NCI-H2196 (cell line): Measurements from ENCODE around the gene FSTL4.

Experiments
- DNase-seq: peaks from one replicate; lab custom pipeline; 2025; ENCODE audit not compliant: unreplicated experiment; lab: John Stamatoyannopoulos, UW

The FSTL4 gene

GRCh38 chr5:133277744-133278143 is 334.6 kb downstream of the FSTL4 start:
- no peak for DNase-seq

- no peak for DNase-seq
Observed at GRCh38 chr5:133276171-133276570, 336.2 kb downstream of the FSTL4 start.

- DNase-seq, result no peak
Observed at GRCh38 chr5:133275631-133276030, 336.7 kb downstream of the FSTL4 start.

GRCh38 chr5:133274597-133274935 is 337.8 kb downstream of the FSTL4 start:
- no peak for DNase-seq

GRCh38 chr5:133273661-133274596 is 338.4 kb downstream of the FSTL4 start:
- no peak for DNase-seq

- no peak for DNase-seq
Observed at GRCh38 chr5:133272345-133272744, 340.0 kb downstream of the FSTL4 start.

GRCh38 chr5:133271606-133272005 is 340.7 kb downstream of the FSTL4 start:
- DNase-seq, result no peak

- DNase-seq, result no peak
Observed at GRCh38 chr5:133269691-133270090, 342.6 kb downstream of the FSTL4 start.

- no peak for DNase-seq
Observed at GRCh38 chr5:133267601-133268000, 344.7 kb downstream of the FSTL4 start.

- DNase-seq, result no peak
Observed at GRCh38 chr5:133266966-133267365, 345.4 kb downstream of the FSTL4 start.

- no peak for DNase-seq
Observed at GRCh38 chr5:133266527-133266878, 345.8 kb downstream of the FSTL4 start.

- no peak for DNase-seq
Observed at GRCh38 chr5:133265720-133266526, 346.4 kb downstream of the FSTL4 start.

- DNase-seq, result no peak
Observed at GRCh38 chr5:133265257-133265656, 347.1 kb downstream of the FSTL4 start.

- DNase-seq, result no peak
Observed at GRCh38 chr5:133262690-133263089, 349.7 kb downstream of the FSTL4 start.

GRCh38 chr5:133261993-133262392 is 350.3 kb downstream of the FSTL4 start:
- DNase-seq, result no peak

GRCh38 chr5:133260715-133261114 is 351.6 kb downstream of the FSTL4 start:
- no peak for DNase-seq

- no peak for DNase-seq
Observed at GRCh38 chr5:133259199-133259997, 352.9 kb downstream of the FSTL4 start.

GRCh38 chr5:133257977-133258376 is 354.4 kb downstream of the FSTL4 start:
- DNase-seq, result no peak

- no peak for DNase-seq
Observed at GRCh38 chr5:133256276-133256675, 356.1 kb downstream of the FSTL4 start.

- DNase-seq, result no peak
Observed at GRCh38 chr5:133254803-133255202, 357.5 kb downstream of the FSTL4 start.

GRCh38 chr5:133253671-133254070 is 358.7 kb downstream of the FSTL4 start:
- no peak for DNase-seq
